Kidney glomerular epithelial cell (primary cell): ENCODE data around the gene CYP27B1.
A peak's percentile ranks its signal among the peaks of the same experiment; 100 is the strongest.

Experiments
- DNase-seq: peaks from one replicate; lab custom pipeline; 2025; lab: John Stamatoyannopoulos, UW

CYP27B1 gene

GRCh38 chr12:57765003-57765697 lies 1.7 kb downstream of the CYP27B1 start:
- DNase-seq: no peak

- DNase-seq: no peak
Measured at GRCh38 chr12:57764662-57765002, 2.2 kb downstream of the CYP27B1 start.

- DNase-seq: no peak
Measured at GRCh38 chr12:57763881-57764661, 2.8 kb downstream of the CYP27B1 start.

DNA sequence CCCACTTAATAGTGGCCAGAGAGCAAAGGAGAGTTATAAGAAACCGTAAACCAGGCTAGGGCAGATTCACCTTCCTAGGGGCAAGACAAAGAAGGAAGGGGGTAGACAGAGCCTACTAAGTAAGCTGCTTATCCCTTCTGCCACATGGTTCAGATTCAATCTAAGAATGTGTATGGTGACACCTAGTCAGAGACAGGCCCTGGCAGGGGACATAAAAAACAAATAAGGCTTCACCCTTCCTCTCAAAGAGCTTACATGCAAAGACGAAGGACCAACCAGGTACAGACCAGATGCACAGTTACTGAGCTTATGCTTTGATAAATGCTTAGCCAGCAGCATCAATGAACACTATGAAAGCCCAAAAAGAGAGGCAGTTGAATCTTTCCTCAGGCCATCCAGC lies 4.4 kb downstream of the CYP27B1 start:
- DNase-seq: no peak

GRCh38 chr12:57761391-57761998 lies 5.4 kb downstream of the CYP27B1 start:
- no peak for DNase-seq

DNA sequence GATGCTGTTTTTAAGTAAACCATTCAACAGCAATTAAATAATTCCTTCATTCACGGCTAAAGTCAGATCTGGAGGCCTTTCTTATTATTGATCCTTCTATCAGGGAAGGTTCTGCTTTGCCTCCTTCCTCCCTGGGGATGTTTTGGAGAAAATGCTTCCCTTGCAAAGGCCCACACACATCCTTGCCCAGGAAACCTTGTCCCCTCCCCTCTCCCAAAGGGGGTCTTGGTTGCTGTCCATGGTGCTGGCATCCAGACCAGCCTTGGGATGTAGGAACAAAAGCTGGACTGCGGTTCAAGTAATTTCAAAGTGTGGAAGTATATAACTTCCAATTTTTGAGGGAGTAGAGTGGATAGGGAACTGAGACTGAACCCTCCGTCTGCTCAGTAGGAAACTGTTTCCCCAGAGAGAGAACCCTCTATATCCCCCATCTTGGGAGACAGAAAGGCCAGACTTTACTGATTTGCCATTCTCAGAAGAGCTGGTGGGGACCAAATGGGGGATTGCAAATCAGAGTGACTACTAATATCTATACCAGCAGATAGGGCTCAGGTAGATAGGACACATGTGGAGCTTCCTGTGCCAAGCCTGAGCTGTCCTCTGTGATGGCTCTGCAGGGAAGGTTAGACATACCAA lies 6.4 kb downstream of the CYP27B1 start:
- no peak for DNase-seq

- DNase-seq: no peak
Measured at GRCh38 chr12:57759360-57759980, 7.4 kb downstream of the CYP27B1 start.

- no peak for DNase-seq
Measured at GRCh38 chr12:57758552-57759359, 8.1 kb downstream of the CYP27B1 start.

GRCh38 chr12:57757771-57758170 lies 9.1 kb downstream of the CYP27B1 start:
- no peak for DNase-seq

DNA sequence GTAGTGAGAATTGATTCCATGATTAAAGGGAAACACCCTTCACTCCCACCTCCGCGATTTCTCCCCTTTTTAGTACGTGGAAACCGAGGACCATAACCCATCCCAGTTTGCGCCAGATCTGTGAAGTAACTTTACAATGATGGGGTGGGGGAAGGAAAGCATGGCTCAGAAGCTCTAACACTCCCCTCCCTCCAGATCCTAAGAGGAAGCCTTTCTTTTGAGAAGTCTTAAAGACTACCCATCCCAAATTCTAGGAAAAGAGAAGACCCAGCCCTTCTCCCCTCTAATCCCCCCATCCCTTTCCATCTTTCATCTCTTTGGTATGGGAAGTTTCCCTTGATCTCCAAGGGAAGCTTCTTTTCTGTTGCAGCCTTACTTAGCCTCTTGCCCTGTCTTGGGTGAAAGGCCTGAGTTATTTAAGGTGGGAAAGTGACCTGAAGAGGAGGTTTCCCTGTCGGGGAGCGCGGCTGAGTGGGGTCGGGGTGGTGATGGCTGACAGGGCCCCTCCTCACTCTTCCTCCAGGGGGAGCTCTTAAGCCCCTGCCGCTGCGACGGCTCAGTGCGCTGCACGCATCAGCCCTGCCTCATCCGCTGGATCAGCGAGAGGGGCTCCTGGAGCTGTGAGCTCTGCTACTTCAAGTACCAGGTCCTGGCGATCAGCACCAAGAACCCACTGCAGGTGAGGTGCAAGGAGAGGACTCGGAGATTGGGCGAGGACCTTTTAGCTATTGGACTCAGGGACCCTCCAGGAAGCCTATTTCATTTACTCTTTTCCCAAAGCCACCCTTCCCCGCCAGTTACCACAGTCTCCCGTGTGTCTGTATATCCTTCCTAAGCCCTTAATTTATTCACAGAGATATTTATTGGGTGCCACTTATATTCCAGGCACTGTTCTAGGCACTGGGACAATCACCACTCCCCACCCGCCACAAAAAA lies 10.2 kb downstream of the CYP27B1 start:
- no peak for DNase-seq

DNA sequence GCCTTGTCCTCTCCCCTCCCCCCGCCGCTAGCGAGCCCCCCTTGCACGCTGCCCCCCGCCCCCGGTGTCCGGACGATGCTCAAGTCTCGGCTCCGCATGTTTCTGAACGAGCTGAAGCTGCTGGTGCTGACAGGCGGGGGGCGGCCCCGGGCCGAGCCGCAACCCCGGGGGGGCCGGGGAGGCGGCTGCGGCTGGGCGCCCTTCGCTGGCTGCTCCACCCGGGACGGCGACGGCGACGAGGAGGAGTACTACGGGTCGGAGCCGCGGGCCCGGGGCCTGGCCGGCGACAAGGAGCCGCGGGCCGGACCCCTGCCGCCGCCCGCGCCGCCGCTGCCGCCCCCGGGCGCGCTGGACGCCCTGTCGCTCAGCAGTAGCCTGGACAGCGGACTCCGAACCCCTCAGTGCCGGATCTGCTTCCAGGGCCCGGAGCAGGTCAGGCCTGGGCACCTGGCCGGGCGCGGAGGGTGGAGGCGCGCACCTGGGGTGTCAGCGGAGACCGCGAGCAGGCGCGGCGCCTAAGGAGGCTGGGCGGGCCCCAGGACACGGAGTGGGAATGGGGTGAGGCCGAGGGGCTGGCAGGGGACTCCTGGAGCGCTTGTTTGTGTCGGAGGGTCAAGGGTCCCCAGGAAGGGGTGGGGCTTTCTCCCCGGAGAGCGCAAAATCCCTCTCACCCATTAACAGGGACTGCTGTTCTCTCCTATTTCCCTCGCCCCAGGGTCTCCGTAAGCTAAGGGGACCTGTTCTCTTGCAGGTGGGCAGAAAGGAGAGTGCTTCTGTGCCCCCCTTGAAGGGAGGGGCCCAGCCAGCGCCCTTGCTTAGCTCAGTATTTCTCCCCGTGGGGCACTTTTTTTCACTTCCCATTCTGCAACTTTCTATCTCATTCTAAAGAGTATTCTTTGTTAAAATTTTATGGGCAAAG lies 11.2 kb downstream of the CYP27B1 start:
- no peak for DNase-seq

- DNase-seq: no peak
Measured at GRCh38 chr12:57755194-57755453, 11.8 kb downstream of the CYP27B1 start.

DNA sequence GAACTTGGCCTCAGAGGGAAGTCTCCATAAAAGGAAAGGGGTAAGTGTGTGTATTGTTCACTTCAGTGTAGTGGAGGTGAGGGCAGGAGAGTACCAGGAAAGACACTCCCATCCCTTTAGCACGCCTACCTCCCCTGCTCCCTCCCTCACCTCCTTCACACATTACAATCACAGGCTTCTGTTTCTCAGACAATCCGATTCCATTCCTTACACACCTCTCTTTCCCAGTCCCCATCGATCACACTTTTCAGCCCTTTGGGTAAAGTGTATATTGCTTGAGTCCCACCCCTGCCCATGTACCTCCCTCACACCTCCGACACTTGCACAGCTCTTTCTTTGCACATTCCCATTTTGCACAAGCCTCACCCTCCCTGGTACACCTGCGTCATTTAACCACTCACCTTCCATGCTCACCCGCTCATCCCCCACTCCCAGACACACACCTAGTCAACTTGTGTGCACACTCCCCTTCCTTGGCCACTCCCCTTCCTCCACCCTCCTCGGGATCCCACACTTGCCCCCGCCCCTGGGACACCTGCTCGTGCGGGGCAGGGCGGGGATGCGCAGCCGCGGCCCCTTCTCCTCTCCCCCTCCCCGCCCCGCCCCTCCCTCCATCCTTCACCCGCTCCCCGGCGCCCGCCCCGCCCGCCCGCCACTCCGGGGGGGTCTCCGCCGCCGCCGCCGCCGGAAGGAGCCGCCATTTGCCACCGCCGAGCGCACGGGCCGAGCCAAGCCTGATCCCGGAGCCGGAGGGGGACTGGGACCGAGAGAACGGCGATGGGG lies 12.3 kb downstream of the CYP27B1 start, which contains the start of gene MARCHF9:
TSS of gene MARCHF9 (plus strand) at position 693 of the 783 bp plus-strand sequence. CDS start 426 bp downstream, outside the sequence.
- DNase-seq: peak; percentile 54

- DNase-seq: no peak
Measured at GRCh38 chr12:57753756-57754337, 13.0 kb downstream of the CYP27B1 start.

- DNase-seq: no peak
Measured at GRCh38 chr12:57752668-57753000, 14.2 kb downstream of the CYP27B1 start.

GRCh38 chr12:57751788-57752667 lies 14.8 kb downstream of the CYP27B1 start, which contains the start of gene CDK4:
Gene CDK4, minus strand, starts transcription at chr12:57752310. Its CDS starts 593 bp downstream, at chr12:57751717.
- peak; percentile 98 for DNase-seq

GRCh38 chr12:57751432-57751787 lies 15.5 kb downstream of the CYP27B1 start:
- DNase-seq: no peak
